HPDE6-E6E7 (cell line): ENCODE data around the gene PRAMEF10.
"Not testable (repeated sequence)": the region's sequence is repeated elsewhere in the genome, so short reads cannot be mapped to it uniquely, and the experiment has no call there.

Experiments used
- DNase-seq: peaks from one replicate; pipeline ENCODE4 v3.0.0; 2011; ENCODE audit warnings: missing footprints; ENCODE audit errors: extremely low spot score

PRAMEF10 gene

GRCh38 chr1:12898170-12898569 lies at the start of gene PRAMEF10:
Gene PRAMEF10 (minus strand): TSS chr1:12898270. CDS start chr1:12895847, 2,423 bp downstream.
- DNase-seq = not testable (repeated sequence)

- DNase-seq = not testable (repeated sequence)
Measured at GRCh38 chr1:12947480-12947879, 49.4 kb upstream of the PRAMEF10 start, which contains the start of gene PRAMEF6. Gene PRAMEF6 (minus strand): TSS chr1:12947580. CDS start chr1:12942518, 5,062 bp downstream.

DNA sequence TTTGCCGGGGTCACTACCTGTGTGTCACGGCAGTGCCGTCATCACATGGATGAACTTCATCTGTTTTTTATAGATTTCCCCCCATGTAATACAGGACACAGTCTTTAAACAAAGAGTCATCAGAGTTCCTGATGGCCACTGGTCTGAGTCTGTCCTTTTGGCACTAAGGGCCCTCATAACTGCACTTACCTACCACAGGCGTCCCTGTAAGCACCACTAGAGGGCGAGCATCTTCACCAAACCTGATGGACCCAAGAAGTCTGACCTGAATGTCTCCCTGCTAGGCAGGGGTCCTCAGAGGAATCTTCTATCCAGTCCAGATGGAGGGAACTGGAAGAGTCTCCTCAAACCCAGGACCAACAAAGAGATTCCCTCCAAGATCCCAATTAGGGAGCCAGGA lies 26.3 kb upstream of the PRAMEF10 start:
- DNase-seq = not testable (repeated sequence)

DNA sequence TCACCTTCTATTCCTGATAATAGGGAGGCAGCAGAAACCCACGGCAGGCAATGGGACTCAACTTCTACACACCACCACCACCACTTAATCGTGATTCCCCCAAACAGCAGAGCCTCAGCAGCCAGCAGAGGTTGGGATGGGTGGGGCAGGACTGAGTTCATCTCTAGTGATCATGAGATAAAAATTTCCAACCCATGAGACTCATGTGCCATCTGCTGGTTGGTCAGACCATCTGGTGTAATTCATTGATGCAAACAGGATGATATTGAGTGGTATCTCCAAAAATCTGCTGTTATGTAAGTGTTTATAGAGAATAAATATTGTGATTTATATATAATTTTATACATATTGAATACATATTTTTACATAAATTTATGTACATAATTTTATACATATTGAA lies 23.7 kb upstream of the PRAMEF10 start:
- not testable (repeated sequence) for DNase-seq

GRCh38 chr1:12916310-12916709 lies 18.2 kb upstream of the PRAMEF10 start, which contains the start of gene PRAMEF7:
Gene PRAMEF7 (plus strand): TSS chr1:12916610. CDS start chr1:12917693, 1,083 bp downstream.
- DNase-seq = not testable (repeated sequence)

DNA sequence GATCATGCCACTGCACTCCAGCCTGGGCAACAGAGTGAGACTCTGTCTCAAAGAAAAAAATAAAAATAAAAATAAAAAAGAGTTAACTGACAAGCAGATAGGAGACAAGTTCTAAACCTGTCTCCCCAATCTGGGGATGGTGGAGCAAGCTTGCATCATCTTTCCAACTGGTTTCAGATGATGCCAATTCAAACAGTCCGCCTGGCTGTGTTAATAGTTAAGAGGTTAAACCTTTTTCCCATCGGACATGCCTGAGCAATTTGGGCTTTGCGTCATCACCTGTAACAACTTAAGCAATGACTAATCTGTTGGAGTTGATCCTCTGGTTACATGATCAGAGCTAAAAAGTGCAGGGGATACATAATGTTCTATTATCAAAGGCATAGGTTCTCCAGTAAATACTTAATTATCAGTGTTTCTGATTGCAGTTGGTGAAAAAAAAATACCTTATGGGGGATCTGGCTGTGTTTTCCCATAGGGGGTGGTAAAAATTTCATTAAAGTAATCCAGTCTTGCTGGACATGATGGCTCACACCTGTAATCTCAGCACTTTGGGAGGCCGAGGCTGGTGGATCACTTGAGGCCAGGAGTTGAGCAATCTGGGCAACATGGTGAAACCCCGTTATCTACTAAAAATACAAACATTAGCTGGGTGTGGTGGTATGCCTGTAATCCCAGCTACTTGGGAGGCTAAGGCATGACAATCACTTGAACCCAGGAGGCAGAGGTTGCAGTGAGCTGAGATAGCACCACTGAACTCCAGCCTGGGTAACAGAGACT lies 5.9 kb upstream of the PRAMEF10 start:
- DNase-seq = not testable (repeated sequence)

DNA sequence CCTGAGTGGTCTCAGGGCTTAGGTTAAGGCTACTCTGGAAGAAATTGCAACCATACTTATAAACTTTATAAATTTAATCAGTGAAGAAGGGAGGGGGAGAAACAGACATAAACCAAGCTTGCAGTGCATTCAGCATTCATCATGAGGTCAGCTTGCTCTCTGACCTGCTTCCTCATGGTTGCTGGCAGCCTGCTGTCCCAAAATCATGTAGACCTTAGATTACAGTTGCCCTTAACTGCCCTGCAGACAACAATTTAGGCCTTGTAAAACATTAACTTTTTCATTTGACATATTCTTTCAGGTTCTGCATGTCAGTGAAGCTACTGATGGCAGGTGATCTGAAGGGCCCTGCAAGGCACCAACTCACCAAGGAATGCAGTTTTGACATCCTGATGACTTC lies 1.1 kb upstream of the PRAMEF10 start:
- not testable (repeated sequence) for DNase-seq

GRCh38 chr1:12886101-12886500 lies 12.0 kb downstream of the PRAMEF10 start, which contains the start of gene PRAMEF4:
Gene PRAMEF4 (minus strand): TSS chr1:12886201. CDS start chr1:12883394, 2,807 bp downstream.
- DNase-seq = not testable (repeated sequence)

GRCh38 chr1:12878453-12878852 lies 19.6 kb downstream of the PRAMEF10 start:
- DNase-seq = not testable (repeated sequence)

DNA sequence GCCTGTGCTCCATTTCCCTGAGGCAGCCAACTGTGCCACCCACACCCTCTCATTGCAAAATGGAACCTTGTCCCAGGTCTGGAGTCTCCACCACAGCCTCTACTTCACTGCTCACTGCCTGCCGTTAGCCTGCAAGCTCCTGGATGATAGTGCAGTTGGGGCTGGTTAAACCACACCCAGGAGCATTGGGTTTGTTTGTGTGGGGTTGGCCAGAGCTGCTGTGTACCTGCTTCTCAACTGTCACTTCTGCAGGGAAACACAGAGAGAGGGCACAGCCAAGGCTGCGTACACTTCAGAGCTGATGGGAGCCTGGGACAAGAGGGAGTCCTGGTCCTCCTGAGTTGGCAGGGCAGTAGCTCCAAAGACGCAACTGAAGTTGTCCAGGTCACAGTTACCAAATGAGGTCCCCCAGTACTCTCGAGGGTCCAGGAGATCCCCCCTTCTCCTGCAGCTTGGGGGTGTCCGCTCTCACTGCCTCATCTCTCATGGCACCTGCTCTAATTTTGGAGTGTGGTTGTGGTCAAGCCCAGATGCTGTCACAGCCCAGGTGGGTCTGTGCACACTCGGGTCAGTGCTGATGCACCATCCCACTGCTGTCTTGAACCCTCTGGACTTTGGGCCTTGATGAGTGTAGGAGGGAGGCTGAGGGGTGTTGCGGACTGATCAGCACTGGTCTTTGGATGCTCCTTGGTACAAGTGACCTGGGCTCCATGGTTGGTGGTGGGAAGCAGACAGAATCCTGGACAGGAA lies 34.8 kb downstream of the PRAMEF10 start:
- not testable (repeated sequence) for DNase-seq

GRCh38 chr1:12856786-12857185 lies 41.3 kb downstream of the PRAMEF10 start, which contains the start of gene PRAMEF2:
Gene PRAMEF2 (plus strand): TSS chr1:12857086. CDS start chr1:12859010, 1,924 bp downstream.
- DNase-seq = not testable (repeated sequence)

DNA sequence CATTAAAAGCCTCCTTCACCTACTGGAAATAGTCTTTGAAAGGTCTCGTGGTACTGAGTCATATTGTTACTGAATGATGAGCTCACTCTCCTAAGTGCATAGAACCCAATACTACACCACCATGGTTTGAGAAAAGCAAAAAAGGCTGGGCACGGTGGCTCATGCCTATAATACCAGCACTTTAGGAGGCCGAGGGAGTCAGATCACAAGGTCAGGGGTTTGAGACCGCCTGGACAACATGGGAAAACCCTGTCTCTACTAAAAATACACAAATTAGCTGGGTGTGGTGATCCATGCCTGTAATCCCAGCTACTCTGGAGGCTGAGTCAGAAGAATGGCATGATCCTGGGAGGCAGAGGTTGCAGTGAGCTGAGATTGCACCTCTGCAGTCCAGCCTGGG lies 46.3 kb downstream of the PRAMEF10 start:
- DNase-seq = no peak

- DNase-seq = not testable (repeated sequence)
Measured at GRCh38 chr1:12848620-12849019, 49.5 kb downstream of the PRAMEF10 start, which contains the start of gene HNRNPCL1. Gene HNRNPCL1 (minus strand): TSS chr1:12848720. CDS start chr1:12848289, 431 bp downstream.
